Vagina (tissue), 2 donors: Measurements from ENCODE around the gene FITM2.

Experiments used
- POLR2A ChIP-seq, 2 donors: fragments of 450-650 bp; IDR thresholded peaks; one replicate each; pipeline ENCODE4 v1.6.1; 2017; ENCODE audit warnings: antibody characterized with exemption in 2 of 2, mild to moderate bottlenecking in 2 of 2, moderate library complexity in 2 of 2
- POLR2AphosphoS5 ChIP-seq, 2 donors: sonication (generic); formaldehyde crosslinking; IDR thresholded peaks; one replicate each; pipeline ENCODE4 v1.9.0; 2017; ENCODE audit warnings: antibody characterized with exemption in 2 of 2, mild to moderate bottlenecking in 2 of 2, low read depth in 1 of 2; ENCODE audit not compliant: insufficient read depth in 1 of 2
- TF ChIP-seq, protein P1 (sequence below), 3 experiments: fragments of 450-650 bp in 2 of 3; fragments of 200-600 bp in 1 of 3; sonication (generic) in 1 of 3; IDR thresholded peaks; one replicate each; pipeline ENCODE4 v1.5.1; 2017 to 2019; ENCODE audit warnings: antibody characterized with exemption in 3 of 3, mild to moderate bottlenecking in 2 of 3, moderate library complexity in 2 of 3

DNA sequence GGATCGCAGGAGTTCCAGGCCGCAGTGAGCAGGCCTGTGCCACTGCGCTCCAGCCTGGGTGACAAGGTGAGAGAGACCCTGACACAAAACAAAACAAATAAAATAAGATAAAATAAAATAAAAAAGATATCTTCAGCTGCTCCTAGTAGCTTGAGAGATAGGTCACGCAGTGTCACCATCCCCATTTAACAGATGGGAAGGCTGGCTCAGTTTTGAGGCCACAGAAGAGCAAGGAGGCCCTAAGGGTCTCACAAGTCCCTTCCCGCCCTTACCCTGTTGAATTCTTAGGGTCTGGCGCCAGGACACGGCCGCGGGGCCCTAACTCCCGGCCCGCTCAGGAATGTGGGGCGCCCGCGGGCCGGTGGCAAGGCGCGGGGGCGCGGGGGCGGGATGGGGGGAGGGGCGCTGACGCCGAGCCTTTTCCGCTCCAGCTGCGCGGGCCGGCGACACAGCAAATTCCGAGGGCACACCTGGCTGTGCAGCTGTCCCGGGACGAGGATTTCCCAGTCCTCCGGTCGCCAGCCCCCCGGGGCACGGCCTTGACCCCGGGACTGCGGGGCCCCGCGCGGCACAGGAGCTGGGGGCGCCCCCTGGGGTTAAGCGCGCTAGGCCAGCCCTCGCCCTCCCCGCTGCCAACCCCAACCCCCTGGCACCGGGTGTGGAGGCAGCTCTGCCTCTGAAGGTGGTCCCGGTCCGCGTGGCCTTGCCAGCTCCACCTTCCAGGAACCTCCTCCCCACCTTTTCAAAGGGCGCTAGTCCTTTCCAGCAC, 15.6 kb upstream of the FITM2 start:
- TF ChIP-seq, protein P1, sequence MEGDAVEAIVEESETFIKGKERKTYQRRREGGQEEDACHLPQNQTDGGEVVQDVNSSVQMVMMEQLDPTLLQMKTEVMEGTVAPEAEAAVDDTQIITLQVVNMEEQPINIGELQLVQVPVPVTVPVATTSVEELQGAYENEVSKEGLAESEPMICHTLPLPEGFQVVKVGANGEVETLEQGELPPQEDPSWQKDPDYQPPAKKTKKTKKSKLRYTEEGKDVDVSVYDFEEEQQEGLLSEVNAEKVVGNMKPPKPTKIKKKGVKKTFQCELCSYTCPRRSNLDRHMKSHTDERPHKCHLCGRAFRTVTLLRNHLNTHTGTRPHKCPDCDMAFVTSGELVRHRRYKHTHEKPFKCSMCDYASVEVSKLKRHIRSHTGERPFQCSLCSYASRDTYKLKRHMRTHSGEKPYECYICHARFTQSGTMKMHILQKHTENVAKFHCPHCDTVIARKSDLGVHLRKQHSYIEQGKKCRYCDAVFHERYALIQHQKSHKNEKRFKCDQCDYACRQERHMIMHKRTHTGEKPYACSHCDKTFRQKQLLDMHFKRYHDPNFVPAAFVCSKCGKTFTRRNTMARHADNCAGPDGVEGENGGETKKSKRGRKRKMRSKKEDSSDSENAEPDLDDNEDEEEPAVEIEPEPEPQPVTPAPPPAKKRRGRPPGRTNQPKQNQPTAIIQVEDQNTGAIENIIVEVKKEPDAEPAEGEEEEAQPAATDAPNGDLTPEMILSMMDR (IDR thresholded peaks at IDR 0.05), result no peak
- no peak for TF ChIP-seq POLR2A (IDR thresholded peaks at IDR 0.05)
- no peak for TF ChIP-seq POLR2AphosphoS5 (IDR thresholded peaks at IDR 0.05; ENCODE audit: insufficient read depth in 1 of 2, low read depth in 1 of 2)
